Stomach (tissue), 4 donors: ENCODE data around the gene MRPL49.

Experiments used
- EP300 ChIP-seq: sonication (generic); formaldehyde crosslinking; IDR thresholded peaks from one replicate; pipeline ENCODE4 v1.6.1; 2017; ENCODE audit warnings: antibody characterized with exemption
- POLR2A ChIP-seq, 4 donors: fragments of 450-650 bp; IDR thresholded peaks; one replicate each; pipeline ENCODE4 v1.6.1; 2016; ENCODE audit warnings: antibody characterized with exemption in 4 of 4, control low read depth in 2 of 4, mild to moderate bottlenecking in 1 of 4, moderate library complexity in 1 of 4
- POLR2AphosphoS5 ChIP-seq, 3 donors: sonication (generic); formaldehyde crosslinking; IDR thresholded peaks; one replicate each; pipeline ENCODE4 v1.6.1; 2016; ENCODE audit warnings: antibody characterized with exemption in 3 of 3
- TF ChIP-seq, protein P1 (sequence below), 7 experiments: fragments of 450-650 bp in 4 of 7; fragments of 200-600 bp in 3 of 7; sonication (generic) in 3 of 7; IDR thresholded peaks; one replicate each; pipeline ENCODE4 v1.5.1; 2016 to 2019; ENCODE audit warnings: antibody characterized with exemption in 7 of 7, control low read depth in 2 of 7, mild to moderate bottlenecking in 1 of 7

DNA sequence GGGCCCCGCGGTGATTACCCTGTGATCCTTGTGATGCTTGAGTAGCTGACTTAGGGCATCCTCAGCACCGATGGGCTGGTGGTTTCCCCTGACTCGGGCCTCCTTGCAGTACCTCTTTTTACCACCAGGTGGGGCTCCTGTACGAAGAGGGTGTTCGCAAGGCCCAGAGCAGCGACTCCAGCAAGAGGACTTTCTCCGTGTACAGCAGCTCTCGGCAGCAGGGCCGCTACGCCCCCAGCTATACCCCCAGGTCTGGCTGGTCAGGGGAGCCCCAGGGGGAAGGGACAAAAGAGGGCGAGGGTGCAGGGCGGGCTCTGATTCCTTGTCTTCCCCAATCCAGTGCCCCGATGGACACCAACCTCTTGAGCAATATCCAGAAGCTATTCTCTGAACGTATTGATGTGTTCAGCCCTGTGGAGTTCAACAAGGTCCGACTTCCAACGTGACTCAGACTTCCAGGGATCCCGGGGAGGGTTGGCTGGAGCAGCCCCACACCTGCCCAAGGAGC lies 11.7 kb upstream of the MRPL49 start:
- TF ChIP-seq, protein P1, sequence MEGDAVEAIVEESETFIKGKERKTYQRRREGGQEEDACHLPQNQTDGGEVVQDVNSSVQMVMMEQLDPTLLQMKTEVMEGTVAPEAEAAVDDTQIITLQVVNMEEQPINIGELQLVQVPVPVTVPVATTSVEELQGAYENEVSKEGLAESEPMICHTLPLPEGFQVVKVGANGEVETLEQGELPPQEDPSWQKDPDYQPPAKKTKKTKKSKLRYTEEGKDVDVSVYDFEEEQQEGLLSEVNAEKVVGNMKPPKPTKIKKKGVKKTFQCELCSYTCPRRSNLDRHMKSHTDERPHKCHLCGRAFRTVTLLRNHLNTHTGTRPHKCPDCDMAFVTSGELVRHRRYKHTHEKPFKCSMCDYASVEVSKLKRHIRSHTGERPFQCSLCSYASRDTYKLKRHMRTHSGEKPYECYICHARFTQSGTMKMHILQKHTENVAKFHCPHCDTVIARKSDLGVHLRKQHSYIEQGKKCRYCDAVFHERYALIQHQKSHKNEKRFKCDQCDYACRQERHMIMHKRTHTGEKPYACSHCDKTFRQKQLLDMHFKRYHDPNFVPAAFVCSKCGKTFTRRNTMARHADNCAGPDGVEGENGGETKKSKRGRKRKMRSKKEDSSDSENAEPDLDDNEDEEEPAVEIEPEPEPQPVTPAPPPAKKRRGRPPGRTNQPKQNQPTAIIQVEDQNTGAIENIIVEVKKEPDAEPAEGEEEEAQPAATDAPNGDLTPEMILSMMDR (IDR thresholded peaks at IDR 0.05): peak in 6 of 7 experiments; percentile 85 to 100 (median 100)
- TF ChIP-seq EP300 (no peak), POLR2A (IDR thresholded peaks at IDR 0.05) (no peak), POLR2AphosphoS5 (IDR thresholded peaks at IDR 0.05) (peak in 1 of 3 donors; percentile 48)
